Gastroesophageal sphincter (tissue), 3 donors: Measurements from ENCODE around the gene VTN.

Experiments used
- CTCF ChIP-seq, 4 experiments: fragments of 200-600 bp in 2 of 4; fragments of 450-650 bp in 2 of 4; sonication (generic) in 1 of 4; IDR thresholded peaks; one replicate each; pipeline ENCODE4 v1.5.1; 2017 to 2019; ENCODE audit warnings: antibody characterized with exemption in 4 of 4, mild to moderate bottlenecking in 2 of 4, moderate library complexity in 2 of 4
- EP300 ChIP-seq: sonication (generic); formaldehyde crosslinking; IDR thresholded peaks from one replicate; pipeline ENCODE4 v1.6.1; 2017; ENCODE audit warnings: antibody characterized with exemption, mild to moderate bottlenecking
- POLR2A ChIP-seq, 2 donors: fragments of 450-650 bp; IDR thresholded peaks; one replicate each; pipeline ENCODE4 v1.6.1; 2017; ENCODE audit warnings: antibody characterized with exemption in 2 of 2, mild to moderate bottlenecking in 2 of 2, moderate library complexity in 1 of 2
- POLR2AphosphoS5 ChIP-seq: sonication (generic); formaldehyde crosslinking; IDR thresholded peaks from one replicate; pipeline ENCODE4 v1.6.1; 2017; ENCODE audit warnings: antibody characterized with exemption

- TF ChIP-seq POLR2A (IDR thresholded peaks at IDR 0.05) = no peak
- no peak for TF ChIP-seq CTCF (IDR thresholded peaks at IDR 0.05)
- no peak for TF ChIP-seq POLR2AphosphoS5
- no peak for TF ChIP-seq EP300
These were observed 20.0 kb upstream of the VTN start for GRCh38 chr17:28390141-28390540.
